Thymus (tissue), 11 donors: ENCODE data around the gene LAMA1. TPM values are rescaled to one million over a fixed set of nuclear protein-coding genes. Genes with fewer than 3 reads are reported as not detected.

Source experiments
- DNase-seq, 9 donors: peaks; one replicate each; pipeline ENCODE4 v3.0.0-alpha.2; 2013; ENCODE audit warnings: low spot score in 9 of 9, low read depth in 6 of 9, missing footprints in 1 of 9
- H3K27ac ChIP-seq, 2 donors: one replicate each; pipeline ENCODE4 v1.5.1; 2013; ENCODE audit warnings: control low read depth in 1 of 2, low read depth in 1 of 2, low read length in 1 of 2, mild to moderate bottlenecking in 1 of 2, moderate library complexity in 1 of 2
- H3K27me3 ChIP-seq, 2 donors: one replicate each; pipeline ENCODE4 v1.5.1; 2013; ENCODE audit warnings: low read length in 1 of 2; ENCODE audit not compliant: control insufficient read depth in 2 of 2, insufficient read depth in 1 of 2
- H3K36me3 ChIP-seq, 2 donors: one replicate each; pipeline ENCODE4 v1.5.1; 2013; ENCODE audit warnings: low read length in 1 of 2, mild to moderate bottlenecking in 1 of 2, moderate library complexity in 1 of 2; ENCODE audit not compliant: control insufficient read depth in 2 of 2, insufficient read depth in 2 of 2
- H3K4me1 ChIP-seq, 2 donors: one replicate each; pipeline ENCODE4 v1.5.1; 2013; ENCODE audit warnings: low read length in 2 of 2; ENCODE audit not compliant: control insufficient read depth in 2 of 2, insufficient read depth in 2 of 2
- H3K4me3 ChIP-seq, 2 donors: one replicate each; pipeline ENCODE4 v1.5.1; 2013; ENCODE audit warnings: low read length in 2 of 2, control low read depth in 1 of 2, mild to moderate bottlenecking in 1 of 2
- H3K9me3 ChIP-seq, 2 donors: one replicate each; pipeline ENCODE4 v1.5.1; 2013; ENCODE audit warnings: low read length in 1 of 2, mild to moderate bottlenecking in 1 of 2; ENCODE audit not compliant: control insufficient read depth in 2 of 2, insufficient read depth in 1 of 2
- WGBS: extraction: QIAGEN DNeasy Blood & Tissue Kit; methylation state at CpG from one replicate; pipeline ENCODE4 v1.1.7; 2013; 5-methylcytosine and 5-hydroxymethylcytosine counted together
- polyA plus RNA-seq: library from polyadenylated mRNA; stranded (reverse); fragments of 200-250 nt; gene quantifications from one replicate; pipeline ENCODE4 v1.2.3, GENCODE V29; 2013
- total RNA-seq: library from RNA; stranded (reverse); fragments of 120-200 nt; gene quantifications from one replicate; pipeline ENCODE4 v1.2.4, GENCODE V29; 2013
- donor health status: healthy.

The LAMA1 gene
- total and polyA plus RNA-seq, 2 donors = 0.71 to 2.9 TPM

DNA sequence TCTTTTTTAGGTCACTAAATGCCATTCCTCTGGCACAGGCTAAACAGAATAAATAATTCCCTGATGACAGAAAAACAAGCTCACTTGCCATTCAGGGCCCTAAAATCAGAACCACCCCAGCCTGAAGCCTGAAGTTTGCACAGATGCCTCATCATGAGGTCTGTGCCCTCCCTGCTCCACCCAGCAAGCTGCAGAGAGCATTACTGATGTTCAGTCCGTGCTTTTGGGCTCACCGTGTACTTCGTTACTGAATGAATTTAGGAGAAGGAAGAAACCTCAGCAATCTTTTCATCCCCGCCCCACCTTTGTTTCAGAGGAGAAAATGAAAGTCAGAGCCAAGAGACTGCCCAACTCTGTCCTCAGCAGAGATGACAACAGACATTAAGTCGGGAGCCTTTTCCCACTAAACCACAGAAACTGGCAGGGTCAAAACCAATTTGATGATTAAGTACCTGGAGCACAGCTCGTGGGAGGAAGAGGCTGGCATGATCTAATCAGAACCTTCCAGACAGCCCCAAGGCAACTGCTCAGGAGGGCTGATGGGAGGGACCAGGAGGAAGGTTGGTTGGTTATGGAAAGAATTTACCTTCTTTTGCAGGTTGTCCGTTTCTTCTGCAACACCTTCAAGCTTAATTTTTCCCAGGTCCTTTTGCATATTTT is 122.7 kb downstream of the LAMA1 start:
- DNase-seq = no peak
- WGBS = 38% methylated on average over 7 of the region's 7 CpGs

DNA sequence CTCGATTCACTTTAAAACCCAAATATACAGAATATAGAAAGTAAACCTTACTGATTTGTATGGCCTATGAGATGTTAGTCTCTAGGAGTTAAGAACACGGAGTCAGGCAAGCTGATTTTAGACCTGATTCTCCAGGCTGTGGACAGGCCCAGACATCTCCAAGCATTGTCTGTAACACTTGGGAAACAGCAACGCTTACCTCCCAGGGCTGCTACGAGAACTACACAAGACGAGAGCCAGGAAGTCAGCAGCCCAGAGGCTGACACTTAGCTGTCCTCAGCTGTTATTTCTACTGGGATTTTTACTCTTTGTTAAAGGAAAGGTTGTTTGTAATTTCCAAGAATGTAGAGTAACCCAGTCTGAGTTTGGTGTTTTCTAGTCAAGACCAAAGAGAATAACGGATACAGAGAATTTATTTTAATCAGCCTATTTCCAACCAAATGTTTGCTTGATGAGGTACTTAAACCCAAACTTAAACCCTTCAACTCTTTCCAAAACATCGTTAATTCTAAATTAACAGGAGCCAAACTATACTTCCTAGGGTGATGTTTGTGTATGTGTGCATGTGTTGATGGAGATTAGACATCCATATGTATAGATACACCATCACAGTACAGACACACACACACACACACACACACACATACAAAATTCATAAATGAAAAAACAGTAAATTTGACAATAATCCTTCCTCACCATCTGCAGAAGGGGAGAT is 123.4 kb downstream of the LAMA1 start:
- WGBS = 91% methylated on average over 7 of the region's 7 CpGs
- no peak overlapping the region for H3K27ac ChIP-seq
- no peaks in the 10 kb centered on the region for H3K9me3 ChIP-seq
- DNase-seq = peak in 1 of 9 donors; percentile 7
- H3K36me3 ChIP-seq = no peaks in the 10 kb centered on the region
- no peaks in the 10 kb centered on the region for H3K4me1 ChIP-seq
- no peak overlapping the region for H3K4me3 ChIP-seq
- H3K27me3 ChIP-seq = no peaks in the 10 kb centered on the region

More for the DNA sequence above, 122.7 kb downstream of the LAMA1 start:
- peak overlapping the region in 1 of 2 donors; percentile 46 for H3K27ac ChIP-seq
- no peak overlapping the region for H3K4me3 ChIP-seq
- no peaks in the 10 kb centered on the region for H3K9me3 ChIP-seq
- no peaks in the 10 kb centered on the region for H3K27me3 ChIP-seq
- no peaks in the 10 kb centered on the region for H3K4me1 ChIP-seq
- H3K36me3 ChIP-seq = no peaks in the 10 kb centered on the region

GRCh38 chr18:6992761-6993160 is 124.8 kb downstream of the LAMA1 start:
- Histone ChIP-seq H3K36me3 (no peaks in the 10 kb centered on the region), H3K4me3 (no peak overlapping the region), H3K4me1 (no peaks in the 10 kb centered on the region), H3K9me3 (no peaks in the 10 kb centered on the region), H3K27me3 (no peaks in the 10 kb centered on the region), H3K27ac (no peak overlapping the region)
- no peak for DNase-seq

DNA sequence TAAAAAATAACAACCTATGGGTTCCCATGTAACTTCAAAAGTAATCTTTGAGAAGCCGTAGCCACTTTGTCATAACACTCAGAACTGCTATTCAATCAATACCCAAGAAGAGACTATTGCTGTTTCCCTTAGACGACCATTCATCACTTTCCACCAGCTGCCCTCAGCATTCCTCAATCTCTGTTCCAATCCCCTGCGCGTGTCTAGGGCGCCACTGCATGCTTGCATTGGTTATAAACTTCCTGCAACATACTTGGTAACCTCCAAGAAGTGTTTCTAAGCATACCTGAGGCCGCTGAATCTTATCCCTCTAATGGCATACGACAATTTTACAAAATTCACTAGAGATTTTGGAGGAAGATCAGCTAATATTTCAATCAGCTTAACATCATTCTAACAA is 134.2 kb downstream of the LAMA1 start:
- no peak for DNase-seq
- H3K27ac ChIP-seq = no peak overlapping the region
- H3K9me3 ChIP-seq = no peaks in the 10 kb centered on the region
- H3K4me1 ChIP-seq = no peaks in the 10 kb centered on the region
- 94% methylated on average over 7 of the region's 7 CpGs for WGBS
- H3K36me3 ChIP-seq = no peaks in the 10 kb centered on the region
- H3K4me3 ChIP-seq = no peak overlapping the region
- H3K27me3 ChIP-seq = no peaks in the 10 kb centered on the region

- WGBS = 91% methylated on average over 10 of the region's 10 CpGs
- H3K27ac ChIP-seq = no peak overlapping the region
- no peaks in the 10 kb centered on the region for H3K4me1 ChIP-seq
- no peaks in the 10 kb centered on the region for H3K27me3 ChIP-seq
- H3K9me3 ChIP-seq = no peaks in the 10 kb centered on the region
- no peak for DNase-seq
- no peaks in the 10 kb centered on the region for H3K36me3 ChIP-seq
- H3K4me3 ChIP-seq = no peak overlapping the region
Measured at GRCh38 chr18:6982398-6982797, 135.2 kb downstream of the LAMA1 start.

- no peak for DNase-seq
- H3K9me3 ChIP-seq = no peaks in the 10 kb centered on the region
- H3K4me3 ChIP-seq = no peak overlapping the region
- no peaks in the 10 kb centered on the region for H3K36me3 ChIP-seq
- no peaks in the 10 kb centered on the region for H3K27me3 ChIP-seq
- H3K4me1 ChIP-seq = no peaks in the 10 kb centered on the region
- 64% methylated on average over 2 of the region's 2 CpGs for WGBS
- no peak overlapping the region for H3K27ac ChIP-seq
Measured at GRCh38 chr18:6980363-6980762, 137.2 kb downstream of the LAMA1 start.

DNA sequence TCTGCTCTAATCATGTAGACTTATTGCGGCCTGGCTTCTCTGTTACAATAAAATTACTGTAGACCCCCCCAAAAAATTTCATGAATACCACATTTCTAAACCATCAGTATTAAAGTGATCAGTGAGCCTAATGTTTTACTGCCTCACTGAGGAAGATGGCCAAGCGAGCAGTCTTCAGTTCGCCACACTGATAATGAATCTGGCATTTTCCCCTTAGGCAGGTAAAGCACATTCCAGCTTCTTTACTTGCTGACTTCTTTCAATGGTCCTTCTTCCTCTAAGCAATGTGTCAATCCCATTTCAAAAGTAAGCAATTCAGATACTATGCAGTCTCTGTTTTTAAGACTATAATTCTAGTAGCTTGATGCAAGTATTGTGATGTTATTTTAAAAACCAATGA is 137.6 kb downstream of the LAMA1 start:
- H3K27ac ChIP-seq = no peak overlapping the region
- WGBS = 98% methylated on average over 3 of the region's 3 CpGs
- no peak overlapping the region for H3K4me3 ChIP-seq
- no peaks in the 10 kb centered on the region for H3K4me1 ChIP-seq
- H3K9me3 ChIP-seq = no peaks in the 10 kb centered on the region
- H3K36me3 ChIP-seq = no peaks in the 10 kb centered on the region
- DNase-seq = no peak
- H3K27me3 ChIP-seq = no peaks in the 10 kb centered on the region

DNA sequence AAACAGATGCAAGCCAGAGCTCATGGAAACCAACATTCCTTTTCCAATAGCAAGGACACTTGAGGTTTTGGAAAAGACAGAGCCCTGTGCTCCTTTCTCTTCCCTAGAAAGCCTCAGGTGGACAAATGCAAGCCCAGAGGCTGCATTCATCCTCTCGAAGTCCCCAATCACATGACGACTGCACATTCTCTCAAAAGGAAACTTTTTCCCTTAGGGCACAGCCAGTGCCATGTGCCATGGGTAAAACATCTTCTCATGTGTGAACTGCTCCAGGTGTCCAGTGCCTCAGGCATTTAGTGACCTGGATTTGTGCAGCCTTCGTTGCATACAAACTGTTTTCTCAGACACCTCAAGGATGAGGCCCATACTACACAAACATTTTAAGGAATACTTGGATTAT is 140.7 kb downstream of the LAMA1 start:
- DNase-seq = no peak
- Histone ChIP-seq H3K27me3 (no peaks in the 10 kb centered on the region), H3K4me3 (no peak overlapping the region), H3K9me3 (no peaks in the 10 kb centered on the region), H3K36me3 (no peaks in the 10 kb centered on the region), H3K4me1 (no peaks in the 10 kb centered on the region), H3K27ac (no peak overlapping the region)
- 62% methylated on average over 3 of the region's 3 CpGs for WGBS

- no peak for DNase-seq
- 93% methylated on average over 6 of the region's 6 CpGs for WGBS
- no peaks in the 10 kb centered on the region for H3K27me3 ChIP-seq
- H3K36me3 ChIP-seq = no peaks in the 10 kb centered on the region
- H3K4me3 ChIP-seq = no peak overlapping the region
- H3K9me3 ChIP-seq = no peaks in the 10 kb centered on the region
- H3K27ac ChIP-seq = no peak overlapping the region
- H3K4me1 ChIP-seq = no peaks in the 10 kb centered on the region
Measured at GRCh38 chr18:6975084-6975483, 142.5 kb downstream of the LAMA1 start.
